GM21515 (cell line): Measurements from ENCODE around the gene YAP1.

ENCODE experiments used
- ATAC-seq: cut with Tn5 transposase; IDR thresholded peaks from one replicate; pipeline ENCODE4 v1.9.1; 2021; ENCODE audit not compliant: unreplicated experiment

Gene YAP1

DNA sequence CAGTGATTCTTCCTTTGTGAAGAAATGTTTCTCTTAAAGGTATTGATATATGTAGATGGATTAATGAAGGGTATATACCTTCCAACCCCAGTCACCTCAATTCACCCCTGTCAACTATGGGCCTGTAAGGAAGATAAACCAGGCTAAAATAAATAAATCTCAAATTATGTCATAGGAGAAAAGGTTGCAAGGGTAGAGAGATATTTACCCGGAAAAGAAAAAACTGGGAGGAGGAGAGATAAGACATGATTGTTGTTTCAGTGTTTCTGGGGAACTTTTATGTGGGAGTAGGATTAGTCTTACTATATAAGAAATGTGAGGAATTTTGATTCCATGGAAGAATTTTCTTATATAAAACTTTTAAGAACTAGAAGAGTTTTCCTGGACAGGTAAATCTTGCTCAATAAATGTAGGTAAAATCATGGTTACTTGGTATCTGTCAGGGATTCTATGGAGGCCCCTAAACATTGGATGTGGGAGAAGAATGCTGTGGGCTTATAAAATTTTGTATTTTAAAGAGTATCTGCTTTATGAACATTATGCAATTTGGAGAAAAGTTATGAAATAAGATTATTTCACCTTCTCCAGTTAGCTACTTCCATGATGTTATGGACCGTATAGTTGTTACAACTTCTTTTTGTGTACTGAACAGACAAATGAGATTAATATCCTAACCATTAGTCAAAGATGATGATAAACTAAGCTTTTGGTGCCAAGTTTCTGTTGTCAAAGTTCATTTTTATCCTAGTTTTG, 6.4 kb downstream of the YAP1 start:
- no peak for ATAC-seq

DNA sequence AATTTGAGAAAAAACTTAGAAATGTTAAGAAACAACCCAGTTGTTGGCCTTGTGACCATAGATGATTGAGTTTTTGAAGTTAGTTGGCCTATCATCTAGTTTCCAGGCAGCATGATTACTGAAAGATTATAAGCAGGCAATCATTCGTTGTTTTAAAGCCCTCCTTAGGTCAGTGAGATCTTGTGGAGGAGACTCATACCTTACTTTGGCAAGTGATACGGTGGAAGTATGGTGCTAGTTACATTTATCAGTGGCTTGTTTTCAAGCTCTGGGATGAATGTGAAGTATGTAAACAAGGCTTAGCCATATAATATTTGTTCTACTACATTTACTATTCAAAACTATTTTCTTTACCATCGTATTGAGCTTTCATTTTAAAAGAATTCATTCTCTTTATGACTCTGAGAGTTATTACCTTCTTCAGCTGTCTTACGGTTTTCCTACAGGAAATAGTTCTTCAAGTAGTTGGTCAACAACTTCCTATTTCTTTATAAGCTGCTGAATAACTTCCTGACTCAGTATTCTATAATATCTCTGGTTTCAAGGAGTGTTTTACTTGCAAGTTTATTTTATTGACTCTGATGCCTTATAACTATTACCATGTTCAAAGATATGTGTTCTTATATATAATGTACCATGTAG, 7.3 kb downstream of the YAP1 start:
- ATAC-seq, result no peak

DNA sequence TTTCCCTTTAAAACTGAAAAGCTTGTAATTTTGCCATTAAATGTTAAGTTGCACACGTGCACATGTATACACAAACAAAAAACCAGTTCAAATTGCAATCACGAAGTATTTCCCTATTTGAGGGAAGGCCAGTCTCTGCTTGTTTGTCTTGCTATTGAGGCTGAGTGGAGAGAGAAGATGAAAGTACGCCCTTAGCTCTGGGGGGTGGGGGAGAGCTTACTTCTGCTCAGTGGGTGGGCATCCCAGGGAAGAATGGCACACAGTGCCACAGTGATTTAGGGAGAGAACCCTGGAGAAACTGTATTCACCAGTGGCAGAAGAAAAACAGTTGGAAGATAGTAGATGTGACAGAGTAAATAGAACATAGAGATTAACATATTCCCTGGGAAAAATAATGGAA, 8.7 kb downstream of the YAP1 start:
- ATAC-seq, result no peak

DNA sequence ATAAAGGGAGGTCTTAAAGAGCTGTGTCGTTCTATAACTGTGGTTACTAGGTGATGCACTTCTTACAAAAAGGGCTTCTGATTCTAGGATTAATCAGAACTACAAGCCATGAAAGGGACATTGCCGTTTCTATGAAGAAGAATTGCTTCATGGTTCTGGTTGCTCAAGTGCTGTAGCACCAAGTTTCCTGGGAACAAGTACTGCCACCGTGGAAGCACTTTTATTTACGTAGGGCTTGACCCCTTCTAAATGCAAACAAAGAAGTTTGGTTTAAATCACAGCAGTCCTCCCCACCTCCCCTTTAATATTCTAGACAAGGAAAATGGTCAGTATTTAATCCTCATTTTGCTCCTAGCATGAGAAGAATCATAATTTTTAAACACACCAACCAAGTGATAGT, 9.8 kb downstream of the YAP1 start:
- no peak for ATAC-seq

DNA sequence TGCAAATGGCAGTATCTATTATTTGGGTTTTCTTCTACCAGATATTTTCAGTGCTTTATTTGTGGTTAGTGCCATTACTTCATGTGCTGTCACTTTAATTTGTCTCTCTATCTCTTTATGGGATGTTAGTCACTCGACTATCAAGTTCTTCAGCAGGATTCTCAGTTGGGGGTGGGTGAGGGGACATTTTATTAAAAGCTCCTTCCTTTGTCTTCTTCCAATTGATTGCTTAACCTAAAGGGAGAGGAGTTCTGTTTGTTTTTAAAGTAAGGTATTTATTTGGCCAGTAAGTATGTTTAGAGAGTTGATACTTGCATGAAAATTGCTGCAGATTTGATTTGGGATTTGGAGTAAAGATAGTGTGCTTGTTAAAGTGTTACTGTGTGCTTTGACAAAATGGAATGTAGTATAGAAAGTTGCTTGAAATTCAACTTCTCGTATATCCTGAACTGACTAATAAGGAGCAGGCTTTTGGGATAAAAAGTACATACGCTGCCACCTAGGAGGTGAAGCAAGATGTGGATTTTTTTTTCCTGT, 10.3 kb downstream of the YAP1 start:
- ATAC-seq, result no peak

DNA sequence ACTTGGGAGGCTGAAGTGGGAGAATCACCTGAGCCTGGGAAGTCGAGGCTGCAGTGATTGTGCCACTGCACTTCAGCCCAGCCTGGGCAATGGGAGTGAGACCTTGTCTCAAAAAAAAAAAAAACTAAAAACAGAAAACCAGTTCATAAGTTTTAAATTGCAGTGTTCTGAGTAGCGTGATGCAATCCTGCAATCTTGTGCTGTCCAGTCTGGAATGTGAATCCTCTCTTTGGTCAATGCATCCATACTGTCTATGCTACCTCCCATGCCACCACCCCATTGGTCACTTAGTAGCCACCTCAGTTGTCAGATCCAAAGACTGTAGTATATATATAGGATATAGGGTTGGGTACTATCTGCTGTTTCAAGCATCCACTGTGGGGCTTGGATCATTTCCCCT, 11.1 kb downstream of the YAP1 start:
- no peak for ATAC-seq

DNA sequence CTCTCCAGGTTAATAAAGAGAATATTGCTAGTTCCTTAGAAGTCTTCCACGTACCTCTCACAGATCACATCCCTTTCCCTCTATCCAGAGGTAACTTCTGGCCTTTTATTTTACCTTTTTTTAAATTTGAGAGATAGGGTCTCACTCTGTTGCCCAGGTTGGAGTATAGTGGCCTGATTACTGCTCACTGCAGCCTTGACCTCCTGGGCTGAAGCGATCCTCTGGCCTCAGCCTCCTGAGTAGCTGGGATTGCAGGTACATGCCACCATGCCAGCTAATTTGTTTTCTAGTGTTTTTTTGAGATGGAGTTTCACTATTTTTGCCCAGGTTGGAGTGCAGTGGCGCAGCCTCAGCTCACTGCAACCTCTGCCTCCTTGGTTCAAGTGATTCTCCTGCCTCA, 24.4 kb downstream of the YAP1 start:
- ATAC-seq, result no peak

DNA sequence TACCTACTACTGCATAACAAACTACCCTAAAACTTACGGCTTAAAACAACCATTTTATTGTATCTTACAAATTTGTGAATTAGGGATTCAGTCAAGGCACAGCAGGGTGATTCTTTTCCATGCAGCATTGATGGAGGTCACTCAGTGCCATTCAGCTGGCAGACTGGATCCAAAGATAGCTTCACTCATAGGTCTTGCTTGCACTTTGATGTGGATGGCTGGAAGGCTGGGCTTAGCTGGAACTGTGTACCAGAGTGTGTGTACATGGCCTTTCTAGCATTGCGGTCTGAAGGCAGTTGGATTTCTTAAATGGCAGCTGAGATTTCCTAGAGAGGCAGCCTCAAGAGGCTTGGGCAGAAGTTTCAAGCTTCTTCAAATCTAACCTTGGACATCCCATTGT, 25.0 kb downstream of the YAP1 start:
- ATAC-seq, result no peak

DNA sequence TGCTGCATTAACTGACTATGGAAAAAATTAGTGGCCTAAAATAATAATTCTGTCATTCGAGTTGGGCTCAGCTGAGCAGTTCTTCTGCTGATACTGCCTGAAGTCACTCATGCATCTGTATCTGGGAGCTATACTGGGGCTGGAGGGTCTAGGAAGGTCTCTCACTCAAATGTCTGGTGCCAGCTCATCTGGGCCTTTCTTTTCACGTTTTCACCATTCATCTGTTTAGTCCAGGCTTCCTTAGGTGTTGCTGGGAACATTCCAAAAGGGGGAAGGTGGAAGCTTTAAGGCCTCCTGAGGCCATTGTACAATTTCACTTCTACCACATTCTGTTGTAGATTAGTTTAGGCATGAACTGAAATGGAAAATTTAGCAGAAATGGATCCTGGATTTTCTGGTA, 28.0 kb downstream of the YAP1 start:
- no peak for ATAC-seq

DNA sequence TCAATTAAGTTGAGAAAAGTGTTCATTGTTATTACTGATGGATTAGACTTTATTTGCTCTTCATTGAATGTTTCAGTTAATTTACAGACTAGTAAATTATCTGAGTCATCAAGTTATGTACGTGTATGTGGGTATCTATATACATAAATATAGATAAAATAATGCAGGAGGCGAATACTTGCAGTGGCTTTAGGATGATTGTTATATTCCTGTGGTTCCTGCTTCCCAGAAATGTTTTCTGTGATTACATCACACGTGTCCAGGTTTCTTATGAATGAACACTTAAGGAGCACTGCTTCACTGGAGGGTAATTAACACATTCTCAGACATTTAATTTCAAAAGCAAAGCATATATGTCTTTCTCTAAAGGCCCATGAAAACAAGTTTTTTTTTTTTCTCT, 28.4 kb downstream of the YAP1 start:
- ATAC-seq, result no peak

DNA sequence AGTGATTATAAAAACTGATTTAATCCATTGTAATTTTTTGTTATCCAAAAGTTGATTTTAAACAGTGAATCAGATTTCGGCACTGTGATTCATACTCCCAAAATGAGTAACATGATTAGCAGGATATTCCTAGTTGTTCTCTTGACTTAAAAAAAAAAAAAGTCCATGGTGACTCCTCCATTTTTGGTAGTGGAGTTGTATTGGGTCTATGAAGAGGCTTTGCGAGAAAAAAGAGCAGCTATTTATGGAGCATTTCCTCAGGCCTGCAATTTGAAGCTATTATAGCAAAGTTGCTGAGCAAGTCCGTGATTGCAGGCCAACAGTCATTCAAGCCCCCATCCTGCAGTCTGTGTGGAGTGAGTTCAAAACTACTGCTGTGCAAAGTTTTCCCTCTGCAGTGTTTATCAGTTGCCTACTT, 28.8 kb downstream of the YAP1 start:
- ATAC-seq, result no peak

DNA sequence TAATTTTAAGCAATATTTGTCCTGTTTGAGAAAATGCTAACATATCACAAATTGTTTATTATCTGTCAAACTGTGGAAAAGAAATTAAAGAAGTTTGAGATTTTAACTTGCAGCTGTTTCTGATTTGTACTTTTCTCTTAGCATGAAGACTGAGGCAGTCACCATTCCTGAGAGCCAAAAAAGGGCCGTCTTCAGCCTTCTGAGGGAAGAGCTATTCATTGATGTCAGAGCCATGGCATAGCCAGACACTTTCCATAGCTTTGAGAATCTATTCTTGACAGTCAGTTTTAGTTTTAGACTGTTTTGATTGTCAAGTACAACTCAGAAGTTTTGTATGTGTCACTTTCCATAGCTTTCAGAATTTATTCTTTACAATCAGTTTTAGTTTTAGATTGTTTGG, 32.1 kb downstream of the YAP1 start:
- ATAC-seq, result no peak

DNA sequence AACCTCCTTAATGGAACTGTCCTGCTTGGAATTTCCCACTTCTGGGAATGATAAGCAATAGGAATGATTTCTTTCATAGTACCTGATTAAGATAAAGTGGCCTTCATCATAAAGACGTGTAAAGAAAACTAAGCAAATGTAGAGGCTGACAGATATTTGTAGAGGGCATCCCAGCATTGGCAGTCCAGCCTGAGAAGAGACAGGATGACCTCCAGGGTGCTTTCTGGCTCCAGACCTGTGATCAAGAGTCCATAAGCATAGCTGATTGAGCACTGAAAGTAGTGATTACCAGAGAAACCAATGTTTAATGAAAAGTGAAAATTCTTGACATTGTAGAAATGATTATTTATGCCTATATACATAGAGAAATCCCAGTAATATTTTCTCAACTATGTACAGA, 33.6 kb downstream of the YAP1 start:
- ATAC-seq, result no peak

DNA sequence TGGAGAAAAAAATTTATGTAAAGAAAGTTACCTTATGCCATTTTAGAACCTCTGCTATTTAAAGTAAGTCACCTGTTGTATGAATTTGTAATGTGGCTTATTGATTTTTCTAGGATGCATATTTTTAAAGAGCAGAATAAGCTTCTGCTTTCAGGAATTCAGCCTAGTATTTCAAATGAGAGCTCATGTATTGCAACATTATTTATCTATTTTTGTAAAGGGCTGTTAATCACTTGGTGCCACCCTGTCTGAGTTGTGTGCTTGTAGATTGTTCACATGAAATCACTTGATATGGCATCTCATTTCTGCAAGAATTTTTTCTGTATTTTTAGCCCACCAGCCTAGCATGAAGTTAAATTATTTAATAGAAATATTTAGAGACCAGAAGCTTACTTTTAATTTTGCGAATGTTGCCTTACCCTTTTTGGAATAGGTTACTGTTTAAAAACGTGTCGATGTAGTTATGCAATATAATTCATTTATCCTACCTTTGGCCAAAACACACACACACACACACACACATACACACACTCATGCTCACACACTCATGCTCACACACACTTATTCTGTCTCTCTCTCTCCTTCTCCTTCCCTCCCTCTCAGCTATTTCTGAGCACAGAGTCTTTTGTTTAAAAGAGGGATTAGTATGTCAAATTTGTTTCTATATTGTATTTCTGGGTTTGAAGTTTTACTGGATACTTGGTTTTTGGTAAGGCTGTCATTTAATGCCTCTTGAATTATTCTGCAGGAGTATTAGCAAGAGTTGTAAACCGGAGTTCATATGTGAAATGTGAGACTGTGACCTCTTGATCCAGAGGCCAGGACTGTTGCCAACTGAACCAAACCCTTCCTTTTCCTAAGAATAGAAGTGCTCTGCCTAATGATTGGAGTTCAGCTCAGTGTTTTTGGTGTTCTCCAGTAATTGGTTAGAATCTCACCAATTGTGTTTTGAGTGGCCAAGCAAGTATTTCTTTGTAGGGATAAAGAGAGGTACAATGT, 34.4 kb downstream of the YAP1 start:
- no peak for ATAC-seq

DNA sequence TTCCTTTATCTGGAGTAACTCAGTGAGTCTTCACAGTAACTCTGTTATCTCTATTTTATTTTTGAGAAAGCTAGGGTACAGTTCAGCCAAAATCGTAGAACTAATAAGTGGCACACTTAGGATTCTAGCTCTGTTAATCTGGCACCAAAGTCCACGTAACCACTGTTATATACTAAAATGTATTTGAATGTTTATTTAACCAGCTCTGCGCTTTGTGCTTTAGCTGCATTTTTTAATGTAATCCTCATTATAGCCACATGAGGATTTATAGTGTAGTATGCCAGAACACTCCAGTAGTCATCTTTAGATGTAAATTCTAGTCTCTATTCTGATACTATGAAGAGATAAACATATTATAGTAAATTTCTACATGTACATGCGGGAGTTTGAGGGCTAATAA, 36.8 kb downstream of the YAP1 start:
- no peak for ATAC-seq

DNA sequence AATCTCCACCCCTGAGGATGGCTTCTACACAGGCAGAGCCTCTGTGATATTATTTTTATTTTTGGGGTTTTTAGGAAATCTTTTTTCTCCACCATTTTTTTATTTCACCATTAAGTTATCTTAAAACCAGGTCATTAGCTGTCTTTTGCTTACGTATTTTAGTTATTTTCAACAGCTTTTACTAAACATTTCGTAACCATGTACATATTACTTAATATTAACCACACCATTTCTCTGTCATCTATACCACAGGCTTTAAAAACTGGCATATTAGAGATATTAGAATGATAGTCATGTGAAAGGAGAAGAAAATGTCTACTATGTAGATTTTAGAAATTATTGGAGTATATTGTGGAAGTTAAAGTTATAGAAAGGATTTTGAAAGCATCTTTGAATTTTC, 37.4 kb downstream of the YAP1 start:
- ATAC-seq, result no peak

DNA sequence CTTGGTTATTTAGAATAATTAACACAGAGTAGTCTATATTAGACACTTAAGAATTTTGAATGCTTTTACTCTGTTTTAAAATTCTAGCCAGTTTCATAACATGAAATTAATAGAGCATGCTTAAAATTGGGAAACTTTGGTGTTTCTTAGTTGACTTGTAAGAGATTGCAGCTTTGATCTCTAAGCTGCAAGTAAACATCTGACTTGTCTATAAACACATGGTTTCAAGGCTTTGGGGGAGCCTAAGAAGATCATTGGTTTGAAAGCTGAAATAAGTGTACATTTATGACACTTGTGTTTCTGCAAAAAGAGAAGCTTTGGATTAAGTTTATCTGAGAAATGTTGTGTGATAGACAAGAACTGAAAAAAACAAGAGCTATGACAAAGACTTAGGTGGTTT, 37.8 kb downstream of the YAP1 start:
- ATAC-seq, result no peak

DNA sequence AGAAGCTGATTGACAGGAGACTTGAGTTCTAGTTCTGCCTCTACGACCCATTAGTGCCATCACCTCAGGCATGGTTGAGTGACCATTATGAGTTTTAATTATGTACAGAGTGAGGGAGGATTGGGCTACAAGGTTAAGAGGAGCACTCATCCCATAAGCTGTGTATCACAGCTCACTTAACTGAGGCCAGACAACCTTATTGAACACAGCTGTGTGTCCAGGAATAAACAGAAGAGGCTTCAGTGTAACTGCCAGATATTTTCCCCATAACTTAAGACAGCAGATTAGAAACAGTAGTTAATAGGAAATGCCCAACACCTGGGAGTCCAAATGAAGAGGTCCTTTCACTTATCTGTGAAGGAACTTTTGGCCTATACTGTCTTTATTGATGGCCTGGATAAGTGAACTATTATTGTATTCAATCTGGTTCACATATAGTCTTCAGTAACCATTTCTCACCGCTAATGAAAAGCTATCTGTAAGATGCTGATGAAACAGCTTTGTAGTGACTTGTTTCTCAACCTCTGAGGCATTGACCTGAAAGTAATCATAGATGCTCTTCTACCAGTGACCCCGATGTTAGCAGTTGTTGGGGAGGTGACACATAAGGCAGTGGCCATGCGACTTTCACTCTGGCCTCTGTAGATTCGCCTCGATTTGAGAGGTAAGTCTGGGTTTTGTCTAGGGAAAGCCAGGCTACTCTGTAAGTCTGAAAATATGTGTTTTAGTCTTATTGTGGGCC, 41.7 kb downstream of the YAP1 start:
- ATAC-seq, result no peak

DNA sequence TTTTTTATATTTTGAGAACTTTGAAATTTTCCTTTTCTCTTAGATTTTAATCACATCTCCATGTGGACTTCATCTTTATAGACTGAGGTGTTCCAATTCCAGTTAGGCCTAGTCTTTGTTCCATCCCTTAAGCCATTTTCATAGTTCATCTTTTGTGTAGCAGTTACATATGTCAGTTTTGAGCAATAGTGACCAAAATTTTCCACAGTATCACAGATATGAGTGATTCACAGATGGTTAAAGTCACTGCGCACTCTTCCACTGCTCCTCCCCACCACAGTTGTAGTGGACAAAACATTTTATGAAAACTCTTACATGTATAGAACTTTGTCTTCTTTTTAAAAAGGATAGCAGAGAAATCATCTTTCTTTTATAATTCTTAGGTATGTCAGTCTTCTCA, 42.8 kb downstream of the YAP1 start:
- ATAC-seq, result no peak

DNA sequence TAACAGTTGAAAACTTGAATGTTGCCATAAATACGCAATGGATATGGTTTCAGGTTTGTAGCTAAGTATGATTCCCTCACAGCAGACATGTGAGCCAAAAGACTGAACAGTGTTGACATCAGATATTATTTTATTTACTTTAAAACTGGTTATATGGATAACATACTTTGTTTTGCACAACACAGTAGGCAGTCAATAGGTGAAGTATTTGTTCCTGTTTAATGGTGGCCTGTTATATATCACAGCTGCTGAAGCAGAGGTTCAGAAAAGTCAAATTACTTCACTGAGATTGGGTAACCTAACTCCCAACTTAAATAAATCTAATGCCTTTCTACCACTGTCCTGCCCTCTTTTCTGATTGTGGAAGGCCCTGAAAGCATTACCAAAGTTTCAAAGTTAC, 44.6 kb downstream of the YAP1 start:
- ATAC-seq, result no peak

DNA sequence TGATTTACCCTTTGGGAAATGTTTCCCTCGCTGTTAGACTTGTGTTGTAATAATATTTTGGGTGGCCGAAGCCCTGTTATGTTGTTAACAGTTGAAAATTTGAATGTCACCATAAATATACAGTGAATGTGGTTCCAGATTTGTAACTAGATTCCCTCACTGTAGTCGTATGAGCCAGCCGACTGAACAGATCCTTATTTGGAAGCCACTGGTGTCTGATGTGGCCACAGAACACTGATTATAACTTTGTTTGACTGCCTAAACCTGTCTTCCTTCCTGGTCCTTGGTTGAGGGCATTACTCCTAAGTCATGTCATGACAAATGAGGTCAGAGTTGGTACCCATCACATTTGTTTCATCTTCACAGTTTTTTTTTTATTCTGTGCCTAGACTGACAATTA, 45.4 kb downstream of the YAP1 start:
- ATAC-seq, result no peak
